SJSA1 (cell line): Measurements from ENCODE around the gene CORO6. TPM values are rescaled to one million over a fixed set of nuclear protein-coding genes. Genes with fewer than 3 reads are reported as not detected.

Experiments used
- DNase-seq, 2 experiments: peaks; one replicate each; pipeline ENCODE4 v3.0.0-alpha.2; 2015 to 2020; ENCODE audit warnings: low spot score in 2 of 2, low read depth in 1 of 2
- H3K27ac ChIP-seq: fragments of 250-450 bp; sonication (Bioruptor Pico); 2 replicates; pipeline ENCODE4 v1.5.1; 2020; ENCODE audit warnings: mild to moderate bottlenecking, moderate library complexity
- H3K27me3 ChIP-seq: fragments of 250-450 bp; sonication (Bioruptor Pico); replicated peaks from 2 replicates; pipeline ENCODE4 v1.5.1; 2020; ENCODE audit warnings: mild to moderate bottlenecking, moderate library complexity
- H3K36me3 ChIP-seq: fragments of 250-450 bp; sonication (Bioruptor Pico); 2 replicates; pipeline ENCODE4 v1.5.1; 2020; ENCODE audit warnings: mild to moderate bottlenecking
- H3K4me1 ChIP-seq: fragments of 250-450 bp; sonication (Bioruptor Pico); replicated peaks from 2 replicates; pipeline ENCODE4 v1.6.1; 2021; ENCODE audit warnings: mild to moderate bottlenecking
- H3K4me3 ChIP-seq: fragments of 250-450 bp; sonication (Bioruptor Pico); 2 replicates; pipeline ENCODE4 v1.5.1; 2020; ENCODE audit warnings: mild to moderate bottlenecking
- H3K9me3 ChIP-seq: fragments of 250-450 bp; sonication (Bioruptor Pico); replicated peaks from 2 replicates; pipeline ENCODE4 v1.5.1; 2020; ENCODE audit warnings: mild to moderate bottlenecking
- total RNA-seq: library from RNA; depleted of rRNA; stranded (reverse); fragments of >200 nt; shearing (Covaris generic); gene quantifications from 2 replicates; pipeline ENCODE4 v1.2.3, GENCODE V29; 2014; rRNA removed

CORO6 gene
- total RNA-seq, 1 experiment from 2014 or later: 0.45 TPM

DNA sequence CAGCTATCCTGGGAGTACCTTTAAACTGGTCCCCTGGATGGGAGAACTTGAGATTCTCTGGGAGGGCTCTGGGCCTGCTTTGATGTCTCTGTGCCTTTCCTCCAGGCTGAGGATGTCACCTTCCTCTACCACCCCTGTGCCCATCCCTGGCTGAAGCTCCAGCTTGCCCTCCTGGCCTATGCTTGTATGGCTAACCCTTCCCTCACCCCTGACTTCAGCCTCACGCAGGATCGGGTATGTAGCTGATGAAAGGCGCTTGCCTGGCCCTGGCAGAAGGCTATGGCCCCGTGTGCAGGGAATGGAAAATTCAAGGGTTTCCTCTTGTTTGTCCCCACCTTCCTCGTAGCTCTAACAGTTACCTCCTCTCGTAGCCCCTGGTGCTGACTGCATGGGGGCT lies 51.2 kb downstream of the CORO6 start:
- DNase-seq: no peak
- Histone ChIP-seq H3K4me1 (peaks cover 23% of the 10 kb centered on the region), H3K9me3 (no peaks in the 10 kb centered on the region), H3K36me3 (peaks cover 54% of the 10 kb centered on the region), H3K27me3 (no peaks in the 10 kb centered on the region), H3K4me3 (no peak overlapping the region), H3K27ac (no peak overlapping the region)

DNA sequence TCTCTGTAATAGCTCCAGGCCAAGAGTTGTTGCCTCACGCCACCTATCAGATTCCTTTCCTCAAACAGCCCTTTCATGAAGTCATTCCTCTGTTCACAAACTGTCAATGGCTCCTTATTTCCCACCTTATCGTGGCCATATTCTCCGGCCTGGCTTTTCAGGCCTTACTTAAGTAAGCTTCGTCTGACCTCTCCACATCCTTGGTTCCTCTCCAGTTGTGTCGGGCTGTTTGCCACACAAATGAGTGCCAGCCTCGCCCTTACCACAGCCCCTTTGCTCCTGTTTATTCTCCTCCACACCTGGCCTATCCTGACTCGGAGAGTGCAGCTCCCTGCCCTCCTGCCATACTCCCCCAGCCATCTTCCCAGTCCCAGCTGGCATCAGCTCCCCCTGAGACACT lies 52.2 kb downstream of the CORO6 start:
- H3K9me3 ChIP-seq: no peaks in the 10 kb centered on the region
- peaks cover 45% of the 10 kb centered on the region for H3K36me3 ChIP-seq

DNA sequence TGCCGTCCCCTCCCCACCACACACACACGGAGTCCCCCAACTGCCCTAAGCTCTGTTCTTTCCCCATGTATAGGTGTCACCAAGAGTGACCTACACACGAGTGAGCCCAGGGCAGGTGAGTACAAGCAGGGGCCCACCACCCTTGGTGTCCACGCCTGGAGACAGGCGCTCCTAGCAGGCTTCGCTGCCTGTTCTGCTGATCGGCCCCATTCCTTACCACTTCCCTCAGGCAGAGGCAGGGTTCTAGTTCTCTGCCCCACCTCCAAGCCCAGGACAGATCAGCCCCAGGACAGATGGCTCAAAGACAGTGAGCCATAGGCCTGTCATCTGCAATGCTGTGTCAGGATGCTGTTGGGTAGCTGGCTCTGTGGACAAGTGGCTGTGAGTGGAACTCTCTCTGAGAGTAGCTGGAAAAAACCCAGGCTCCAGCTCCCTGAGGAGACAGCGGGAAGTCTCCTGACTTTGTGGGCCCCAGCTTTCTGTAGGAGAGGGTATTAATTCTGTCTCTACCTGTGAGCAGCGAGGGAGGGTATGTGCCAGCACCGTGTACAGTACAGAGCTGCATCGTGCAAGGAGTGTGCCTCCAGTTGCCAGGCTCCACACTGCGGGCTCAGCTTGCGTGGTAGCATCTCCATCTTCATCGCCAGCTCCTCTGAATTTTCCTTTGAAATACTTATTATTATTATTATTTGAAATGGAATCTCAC lies 53.3 kb downstream of the CORO6 start:
- H3K4me1 ChIP-seq: peaks cover 29% of the 10 kb centered on the region
- peaks cover 33% of the 10 kb centered on the region for H3K36me3 ChIP-seq
- no peaks in the 10 kb centered on the region for H3K27me3 ChIP-seq
- H3K9me3 ChIP-seq: no peaks in the 10 kb centered on the region
- DNase-seq: peak in 1 of 2 experiments; percentile 12
- H3K27ac ChIP-seq: no peak overlapping the region; the same call in 1 of the 2 replicates
- H3K4me3 ChIP-seq: peak overlapping the region; percentile 84

More for the DNA sequence above, 52.2 kb downstream of the CORO6 start:
- Histone ChIP-seq H3K4me1 (peaks cover 29% of the 10 kb centered on the region), H3K27me3 (no peaks in the 10 kb centered on the region), H3K4me3 (no peak overlapping the region), H3K27ac (no peak overlapping the region)
- peak in 1 of 2 experiments; percentile 33 for DNase-seq

DNA sequence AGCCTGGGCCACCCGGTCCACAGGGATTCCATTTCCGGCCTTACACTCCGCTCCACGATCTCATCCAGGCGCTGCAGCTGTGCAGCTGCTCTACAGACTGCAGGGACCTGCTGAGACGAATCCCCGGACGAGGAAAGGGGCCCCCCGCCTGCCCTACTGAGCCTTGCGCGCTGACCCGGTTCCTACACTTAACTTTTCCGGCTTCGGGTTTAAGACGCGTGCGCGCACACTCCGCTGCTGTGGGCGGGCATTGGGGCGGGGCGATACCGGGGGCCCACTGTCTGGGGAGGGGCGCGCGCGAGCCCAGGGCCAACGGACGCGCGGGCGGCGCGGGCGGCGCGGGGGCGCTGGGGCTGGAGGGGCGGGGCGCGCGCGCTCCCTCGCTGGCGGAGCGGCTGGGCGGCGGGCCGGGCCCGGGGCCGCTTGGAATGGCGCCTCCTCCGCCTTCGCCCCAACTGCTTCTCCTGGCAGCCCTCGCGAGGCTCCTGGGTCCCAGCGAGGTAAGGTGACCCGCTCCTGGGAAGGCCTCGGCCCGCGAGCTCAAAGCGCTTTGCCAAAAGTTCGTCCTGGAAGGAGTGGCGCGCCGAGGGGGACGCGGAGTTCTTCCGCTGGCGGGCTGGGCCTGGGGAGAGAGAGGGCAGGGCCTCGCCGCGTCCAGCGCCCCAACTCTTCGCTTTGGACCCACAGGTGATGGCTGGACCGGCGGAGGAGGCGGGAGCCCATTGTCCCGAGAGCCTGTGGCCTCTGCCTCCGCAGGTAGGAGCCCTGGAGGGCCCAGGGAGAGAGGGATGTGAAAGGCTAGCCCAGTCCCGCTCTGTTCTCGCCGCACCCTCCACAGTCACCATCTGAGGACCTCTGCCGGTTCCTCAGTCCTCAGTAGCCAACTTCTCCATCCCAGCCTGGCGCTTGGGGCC lies 54.1 kb downstream of the CORO6 start, which contains the start of gene TP53I13:
TP53I13 (plus strand) TSS at position 371 of the 914 bp plus-strand sequence; CDS start at position 429, 58 bp downstream.
- peaks cover 29% of the 10 kb centered on the region for H3K4me1 ChIP-seq
- H3K27me3 ChIP-seq: no peaks in the 10 kb centered on the region
- H3K36me3 ChIP-seq: peaks cover 28% of the 10 kb centered on the region
- H3K4me3 ChIP-seq: peak within 1 kb of the TSS; percentile 84
- DNase-seq: peak; percentile 83 to 88
- H3K27ac ChIP-seq: peak within 1 kb of the TSS; percentile 50
- H3K9me3 ChIP-seq: no peaks in the 10 kb centered on the region

DNA sequence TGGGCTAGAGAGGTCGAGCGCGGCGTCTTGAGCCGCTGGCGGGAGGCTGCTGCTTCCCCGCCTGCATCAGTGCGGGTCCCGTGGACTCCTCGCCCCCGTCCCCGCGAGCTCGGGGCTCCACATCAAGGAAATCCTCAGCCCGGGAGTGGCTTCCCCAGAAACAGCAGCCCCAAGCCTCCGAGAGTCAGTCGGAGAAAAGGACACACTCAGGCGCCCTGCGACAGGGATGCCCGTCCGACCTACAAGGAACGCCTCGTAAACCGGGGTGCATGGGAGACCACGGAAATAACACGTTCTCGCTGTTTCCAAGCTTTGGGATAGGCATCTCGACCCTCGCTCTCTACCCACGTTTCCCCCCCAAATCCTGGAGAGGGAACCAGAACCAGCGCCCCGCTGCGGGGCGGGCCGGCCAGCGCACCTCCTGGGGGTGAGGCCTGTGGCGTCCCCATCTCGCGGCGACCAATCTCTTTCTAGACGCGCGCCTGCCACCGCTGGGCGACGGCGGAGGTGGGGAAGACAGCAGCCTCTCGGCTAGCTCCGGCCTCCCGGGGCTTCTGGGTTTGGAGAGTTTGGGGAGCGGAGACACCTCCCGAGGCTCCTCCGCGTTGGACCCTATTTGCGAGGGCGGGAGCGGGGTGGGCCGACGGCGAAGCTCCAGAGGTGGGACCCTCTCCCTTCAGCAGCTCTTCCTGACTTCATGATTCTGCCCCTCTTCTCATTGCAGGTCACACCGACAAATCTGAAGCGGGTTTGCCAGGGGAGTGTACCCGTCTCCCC lies 55.0 kb downstream of the CORO6 start:
- Histone ChIP-seq H3K4me3 (peak overlapping the region; percentile 84), H3K4me1 (peaks cover 29% of the 10 kb centered on the region)
- peak; percentile 76 to 78 for DNase-seq

DNA sequence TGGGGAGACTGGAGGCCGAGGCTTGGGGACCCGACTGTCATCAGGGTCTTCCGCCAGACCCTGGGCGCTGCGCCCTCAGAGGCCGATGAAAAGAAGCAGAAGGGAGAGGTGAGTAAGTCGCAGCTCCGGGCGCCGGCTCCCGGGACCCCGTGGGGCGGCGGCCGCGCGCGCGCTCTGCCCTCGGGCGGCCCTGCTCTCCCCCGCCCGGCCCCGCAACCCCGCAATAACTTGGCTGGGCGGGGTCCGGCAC lies 55.5 kb downstream of the CORO6 start:
- Histone ChIP-seq H3K4me3 (peak overlapping the region; percentile 84), H3K36me3 (peaks cover 19% of the 10 kb centered on the region), H3K4me1 (peaks cover 29% of the 10 kb centered on the region), H3K27ac (0 out of 2 replicates have a peak overlapping the region, but pooled peaks have one; percentile 3), H3K27me3 (no peaks in the 10 kb centered on the region), H3K9me3 (no peaks in the 10 kb centered on the region)
- peak in 1 of 2 experiments; percentile 56 for DNase-seq

More for the DNA sequence above, 55.0 kb downstream of the CORO6 start:
- Histone ChIP-seq H3K27me3 (no peaks in the 10 kb centered on the region), H3K27ac (peak overlapping the region; percentile 26; the same call in 1 of the 2 replicates), H3K9me3 (no peaks in the 10 kb centered on the region), H3K36me3 (peaks cover 19% of the 10 kb centered on the region)

DNA sequence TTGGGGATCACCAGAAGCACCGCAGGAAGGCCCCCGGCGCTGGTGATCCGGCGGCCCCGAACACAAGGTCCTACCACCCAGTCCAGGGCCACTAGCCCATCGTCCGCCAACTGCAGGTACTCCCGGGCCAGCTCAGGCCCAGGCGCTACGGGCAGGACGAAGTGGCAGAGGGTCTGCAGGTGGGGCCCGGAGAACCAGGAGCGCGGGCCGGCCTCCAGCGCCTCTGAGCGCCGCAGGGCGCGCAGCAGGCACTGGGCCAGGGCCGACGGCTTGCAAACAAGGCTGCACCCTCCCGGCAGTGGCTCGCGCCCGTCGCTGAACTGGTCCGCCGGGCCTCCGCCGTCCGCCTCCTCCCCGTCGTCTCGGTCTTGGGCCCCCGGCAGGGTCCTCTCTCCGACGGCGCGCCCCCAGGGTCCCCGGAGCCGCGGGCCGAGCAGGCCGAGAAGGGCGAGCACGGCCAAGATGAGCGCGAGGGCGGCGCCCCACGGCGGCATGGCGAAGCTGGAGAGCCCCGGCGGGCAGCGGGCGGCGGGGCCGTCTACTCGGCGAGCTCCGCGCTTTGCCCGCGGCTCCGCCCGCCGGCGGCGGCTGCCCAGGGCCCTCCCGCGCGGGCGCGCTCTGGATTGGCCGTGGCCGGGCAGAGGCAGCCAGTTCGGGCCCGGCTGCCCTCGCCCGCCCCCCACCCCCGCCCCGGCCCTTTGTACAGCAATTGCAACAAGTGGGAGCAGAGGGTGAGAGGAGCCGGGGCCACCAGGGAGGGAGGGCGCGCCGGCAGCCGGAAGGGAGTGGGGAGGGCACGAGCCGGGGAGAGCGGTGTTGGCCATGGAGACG lies 56.0 kb downstream of the CORO6 start, which contains the start of gene ABHD15:
ABHD15 (minus strand) TSS at position 565 of the 831 bp plus-strand sequence; CDS start at position 494, 71 bp downstream.
- no peaks in the 10 kb centered on the region for H3K27me3 ChIP-seq
- H3K9me3 ChIP-seq: no peaks in the 10 kb centered on the region
- peak; percentile 60 to 67 for DNase-seq
- H3K36me3 ChIP-seq: peaks cover 16% of the 10 kb centered on the region
- H3K4me3 ChIP-seq: peak within 1 kb of the TSS; percentile 84
- H3K4me1 ChIP-seq: peaks cover 29% of the 10 kb centered on the region
- 0 out of 2 replicates have a peak within 1 kb of the TSS, but pooled peaks have one; percentile 3 for H3K27ac ChIP-seq

DNA sequence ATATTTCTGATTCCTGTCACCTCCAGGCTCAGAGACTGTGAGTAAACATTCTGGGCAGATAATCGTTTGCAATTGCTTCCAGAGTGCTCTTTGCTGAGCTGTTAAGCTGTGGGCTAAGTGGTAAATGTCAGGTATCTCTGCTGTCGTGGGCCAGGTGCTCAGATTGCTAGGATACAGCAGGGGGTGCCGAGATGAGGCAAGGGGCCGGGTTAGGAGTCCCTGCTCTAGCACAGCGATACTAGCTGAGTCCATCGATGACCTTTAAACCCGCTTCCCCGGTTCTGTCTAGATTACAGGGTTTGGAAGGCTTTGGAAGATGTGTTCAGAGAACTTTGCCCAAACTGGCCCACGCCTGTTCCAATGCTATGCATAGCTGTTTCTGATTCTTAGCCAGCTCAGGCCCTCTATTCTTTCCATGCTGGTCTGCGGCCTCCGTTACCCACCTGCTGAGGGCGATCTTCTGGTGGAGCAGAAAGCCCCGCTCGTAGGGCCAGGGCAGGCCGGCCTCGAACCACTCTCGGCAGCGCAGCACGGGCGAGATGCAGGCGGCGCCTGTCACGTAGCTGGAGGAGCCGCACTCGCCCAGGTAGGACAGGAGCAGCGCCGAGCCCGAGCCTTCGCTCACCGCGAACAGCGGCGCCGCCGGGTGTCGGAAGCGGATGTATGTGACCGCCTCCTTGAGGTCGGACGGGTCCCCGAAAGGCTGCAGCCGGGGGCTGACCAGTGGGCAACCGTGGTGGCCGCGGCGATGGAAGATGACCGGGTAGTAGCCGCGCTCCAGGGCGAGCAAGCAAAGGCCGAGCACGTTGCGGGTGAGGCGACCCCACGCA lies 56.9 kb downstream of the CORO6 start:
- Histone ChIP-seq H3K27ac (no peak overlapping the region), H3K36me3 (peaks cover 10% of the 10 kb centered on the region), H3K4me1 (peaks cover 29% of the 10 kb centered on the region), H3K9me3 (no peaks in the 10 kb centered on the region), H3K4me3 (peak overlapping the region; percentile 84), H3K27me3 (no peaks in the 10 kb centered on the region)
- no peak for DNase-seq

Other genes with a start within 250 kb of the CORO6 start
- gene TAOK1, start 232.5 kb downstream of the CORO6 start, total RNA-seq: 25.2 and 38.4 TPM in 2 replicates
- 5.7 and 6.8 TPM in 2 replicates for gene ABHD15, start 55.9 kb downstream of the CORO6 start, total RNA-seq
- 66.7 and 86.9 TPM in 2 replicates for gene TP53I13, start 54.2 kb downstream of the CORO6 start, total RNA-seq
- gene GIT1, start 33.3 kb downstream of the CORO6 start, total RNA-seq: 16.8 and 52.6 TPM in 2 replicates
- gene ANKRD13B, start 29.8 kb downstream of the CORO6 start, total RNA-seq: 2.9 and 3.4 TPM in 2 replicates